GM08714 (cell line): ENCODE measurements around the gene TMEM217.

ENCODE experiments used
- H3K4me3 ChIP-seq: fragments of 200-500 bp; sonication (Bioruptor generic); 2 replicates; pipeline ENCODE4 v1.5.1; 2014; ENCODE audit warnings: mild to moderate bottlenecking, low read length, inconsistent platforms
- ZNF274 ChIP-seq: IDR thresholded peaks from 2 replicates; pipeline ENCODE4 v1.6.1; 2012; ENCODE audit warnings: mild to moderate bottlenecking, low read depth, low read length

TMEM217 gene

GRCh38 chr6:37287519-37288157 is 29.7 kb upstream of the TMEM217 start:
- TF ChIP-seq ZNF274 = no peak
- no peak overlapping the region for H3K4me3 ChIP-seq

GRCh38 chr6:37285861-37286311 is 27.9 kb upstream of the TMEM217 start:
- no peak for TF ChIP-seq ZNF274
- no peak overlapping the region for H3K4me3 ChIP-seq

- no peak overlapping the region; the same call in 1 of the 2 replicates for H3K4me3 ChIP-seq
- TF ChIP-seq ZNF274 = no peak
Measured at GRCh38 chr6:37284781-37285180, 26.8 kb upstream of the TMEM217 start.

- H3K4me3 ChIP-seq = peak overlapping the region; percentile 12; the same call in 1 of the 2 replicates
- no peak for TF ChIP-seq ZNF274
Measured at GRCh38 chr6:37283671-37284151, 25.8 kb upstream of the TMEM217 start.

GRCh38 chr6:37283268-37283667 is 25.3 kb upstream of the TMEM217 start:
- no peak for TF ChIP-seq ZNF274

GRCh38 chr6:37282371-37282770 is 24.4 kb upstream of the TMEM217 start:
- no peak overlapping the region for H3K4me3 ChIP-seq
- TF ChIP-seq ZNF274 = no peak

More at GRCh38 chr6:37283268-37283667, 25.3 kb upstream of the TMEM217 start:
- H3K4me3 ChIP-seq = no peak overlapping the region; the same call in 1 of the 2 replicates

GRCh38 chr6:37280162-37280887 is 22.4 kb upstream of the TMEM217 start:
- no peak for TF ChIP-seq ZNF274
- no peak overlapping the region; the same call in 1 of the 2 replicates for H3K4me3 ChIP-seq

- H3K4me3 ChIP-seq = no peak overlapping the region; the same call in 1 of the 2 replicates
Measured at GRCh38 chr6:37279366-37280134, 21.6 kb upstream of the TMEM217 start.

GRCh38 chr6:37277001-37277409 is 19.1 kb upstream of the TMEM217 start:
- TF ChIP-seq ZNF274 = no peak
- peak overlapping the region; percentile 15; the same call in 1 of the 2 replicates for H3K4me3 ChIP-seq

More at GRCh38 chr6:37279366-37280134, 21.6 kb upstream of the TMEM217 start:
- no peak for TF ChIP-seq ZNF274

GRCh38 chr6:37275350-37275749 is 17.4 kb upstream of the TMEM217 start:
- H3K4me3 ChIP-seq = no peak overlapping the region
- TF ChIP-seq ZNF274 = no peak

- no peak overlapping the region for H3K4me3 ChIP-seq
- no peak for TF ChIP-seq ZNF274
Measured at GRCh38 chr6:37273690-37274089, 15.7 kb upstream of the TMEM217 start.

- 0 out of 2 replicates have a peak overlapping the region, but pooled peaks have one; percentile 17 for H3K4me3 ChIP-seq
- TF ChIP-seq ZNF274 = no peak
Measured at GRCh38 chr6:37272834-37273566, 15.1 kb upstream of the TMEM217 start.

GRCh38 chr6:37269105-37269504 is 11.2 kb upstream of the TMEM217 start:
- no peak for TF ChIP-seq ZNF274
- H3K4me3 ChIP-seq = no peak overlapping the region
